ENCODE data around the gene ST7. TPM values are rescaled to one million over a fixed set of nuclear protein-coding genes. Genes with fewer than 3 reads are reported as not detected.

ST7 gene
- total RNA-seq, 1 experiment from 2014 or later = 12.4 TPM

GRCh38 chr7:117216436-117217069 is 263.3 kb downstream of the ST7 start:
- ChIA-PET POLR2A (no interaction called here), CTCF (no interaction called here)
- Mint-ChIP-seq H3K4me3 (no peak overlapping the region), H3K4me1 (no peaks in the 10 kb centered on the region), H3K9me3 (no peaks in the 10 kb centered on the region), H3K36me3 (no peaks in the 10 kb centered on the region), H3K27ac (no peak overlapping the region), H3K27me3 (ENCODE audit: low read depth) (no peaks in the 10 kb centered on the region)
- no peak for TF ChIP-seq ZNF396 (CRISPR knock-in tag; IDR thresholded peaks at IDR 0.05; ENCODE audit: borderline replicate concordance)
- TF ChIP-seq TEAD4 (CRISPR knock-in tag; IDR thresholded peaks at IDR 0.05) = no peak
- TF ChIP-seq HMGA2 (CRISPR knock-in tag; IDR thresholded peaks at IDR 0.05) = no peak
- ATAC-seq (no peak), DNase-seq (ENCODE audit: low spot score) (no peak)

GRCh38 chr7:117217106-117218035 is 264.1 kb downstream of the ST7 start:
- TF ChIP-seq ZNF121 (CRISPR knock-in tag; IDR thresholded peaks at IDR 0.05) (no peak), PRRX2 (CRISPR knock-in tag; IDR thresholded peaks at IDR 0.05) (no peak), E2F1 (CRISPR knock-in tag; IDR thresholded peaks at IDR 0.05) (no peak), USF1 (CRISPR knock-in tag; IDR thresholded peaks at IDR 0.05) (no peak), CBFB (CRISPR knock-in tag; IDR thresholded peaks at IDR 0.05; ENCODE audit: low read depth) (no peak), PREB (CRISPR knock-in tag; IDR thresholded peaks at IDR 0.05; ENCODE audit: borderline replicate concordance) (no peak), ZSCAN18 (CRISPR knock-in tag; IDR thresholded peaks at IDR 0.05) (no peak), ARID4B (CRISPR knock-in tag; IDR thresholded peaks at IDR 0.05; ENCODE audit: borderline replicate concordance) (no peak), FOXP4 (CRISPR knock-in tag; IDR thresholded peaks at IDR 0.05) (no peak), MYBL2 (CRISPR knock-in tag; IDR thresholded peaks at IDR 0.05) (no peak), SMAD3 (CRISPR knock-in tag; IDR thresholded peaks at IDR 0.05; ENCODE audit: borderline replicate concordance) (no peak), NFYB (CRISPR knock-in tag; conservative IDR thresholded peaks at IDR 0.05; ENCODE audit: low read depth) (no peak), ZNF396 (CRISPR knock-in tag; IDR thresholded peaks at IDR 0.05; ENCODE audit: borderline replicate concordance) (no peak), E2F5 (CRISPR knock-in tag; IDR thresholded peaks at IDR 0.05) (no peak), ZBTB21 (CRISPR knock-in tag; IDR thresholded peaks at IDR 0.05; ENCODE audit: borderline replicate concordance) (no peak), NR2C2 (CRISPR knock-in tag; IDR thresholded peaks at IDR 0.05) (no peak), NR1H2 (CRISPR knock-in tag; IDR thresholded peaks at IDR 0.05) (no peak), RELA (CRISPR knock-in tag; IDR thresholded peaks at IDR 0.05; ENCODE audit: borderline replicate concordance) (no peak), FOXK1 (CRISPR knock-in tag; IDR thresholded peaks at IDR 0.05) (no peak), NFATC4 (CRISPR knock-in tag; IDR thresholded peaks at IDR 0.05) (no peak)
- Mint-ChIP-seq H3K4me3 (no peak overlapping the region), H3K27me3 (ENCODE audit: low read depth) (no peaks in the 10 kb centered on the region), H3K36me3 (no peaks in the 10 kb centered on the region), H3K9me3 (no peaks in the 10 kb centered on the region), H3K4me1 (no peaks in the 10 kb centered on the region), H3K27ac (no peak overlapping the region)
- ChIA-PET POLR2A (no interaction called here), CTCF (no interaction called here)
- ATAC-seq (no peak), DNase-seq (ENCODE audit: low spot score) (no peak)

Measured in WTC11 (cell line).